ENCODE results near the gene CCS. TPM values are rescaled to one million over a fixed set of nuclear protein-coding genes. Genes with fewer than 3 reads are reported as not detected.
A peak's percentile ranks its signal among the peaks of the same experiment; 100 is the strongest.

The CCS gene
- total and polyA plus RNA-seq, 2 donors (not counting 1 experiment from before 2014, with no cell fraction given): 22.5 to 42.4 TPM

GRCh38 chr11:66564984-66565383 is 28.0 kb upstream of the CCS start:
- Histone ChIP-seq H3K27me3 (ENCODE audit: control insufficient read depth, insufficient read depth, low read length) (peaks cover 9% of the 10 kb centered on the region), H3K9ac (ENCODE audit: insufficient read depth, low read length) (no peak overlapping the region), H3K4me1 (ENCODE audit: control insufficient read depth, extremely low read depth, insufficient read depth, low read length) (no peaks in the 10 kb centered on the region), H3K27ac (ENCODE audit: insufficient read depth, low read length) (no peak overlapping the region), H2AFZ (ENCODE audit: low read length) (no peak overlapping the region), H4K20me1 (ENCODE audit: control insufficient read depth, extremely low read depth, insufficient read depth, low read length) (no peaks in the 10 kb centered on the region), H3K4me3 (replicated peaks in 1 of 4; ENCODE audit: control extremely low read depth in 1 of 4, insufficient read depth in 1 of 4, low read depth in 3 of 4, low read length in 4 of 4) (no peak overlapping the region), H3K36me3 (ENCODE audit: control insufficient read depth, insufficient read depth, low read length) (no peaks in the 10 kb centered on the region), H3K9me3 (ENCODE audit: control insufficient read depth, insufficient read depth, low read depth, low read length) (no peaks in the 10 kb centered on the region), H3K4me2 (ENCODE audit: extremely low read depth, insufficient read depth, low read length) (no peak overlapping the region), H3K79me2 (ENCODE audit: control insufficient read depth, insufficient read depth, low read length) (no peaks in the 10 kb centered on the region)
- no peak for DNase-seq (ENCODE audit: low read depth in 2 of 2)
- no peak for TF ChIP-seq EZH2 (IDR thresholded peaks at IDR 0.05; ENCODE audit: low read length, missing control alignments)
- TF ChIP-seq CTCF (conservative IDR thresholded peaks at IDR 0.05 in 1 of 2, IDR thresholded peaks at IDR 0.05 in 1 of 2; ENCODE audit: low read depth in 1 of 2, low read length in 2 of 2): no peak

- H3K9me3 ChIP-seq (ENCODE audit: control insufficient read depth, insufficient read depth, low read depth, low read length): no peaks in the 10 kb centered on the region
- no peak for TF ChIP-seq EZH2 (IDR thresholded peaks at IDR 0.05; ENCODE audit: low read length, missing control alignments)
- no peak for TF ChIP-seq CTCF (conservative IDR thresholded peaks at IDR 0.05 in 1 of 2, IDR thresholded peaks at IDR 0.05 in 1 of 2; ENCODE audit: low read depth in 1 of 2, low read length in 2 of 2)
- H2AFZ ChIP-seq (ENCODE audit: low read length): no peak overlapping the region
- no peak overlapping the region for H3K4me3 ChIP-seq (replicated peaks in 1 of 4; ENCODE audit: control extremely low read depth in 1 of 4, insufficient read depth in 1 of 4, low read depth in 3 of 4, low read length in 4 of 4)
- no peaks in the 10 kb centered on the region for H3K4me1 ChIP-seq (ENCODE audit: control insufficient read depth, extremely low read depth, insufficient read depth, low read length)
- no peaks in the 10 kb centered on the region for H3K79me2 ChIP-seq (ENCODE audit: control insufficient read depth, insufficient read depth, low read length)
- H3K4me2 ChIP-seq (ENCODE audit: extremely low read depth, insufficient read depth, low read length): no peak overlapping the region
- H3K27ac ChIP-seq (ENCODE audit: insufficient read depth, low read length): no peak overlapping the region
- no peaks in the 10 kb centered on the region for H4K20me1 ChIP-seq (ENCODE audit: control insufficient read depth, extremely low read depth, insufficient read depth, low read length)
- peaks cover 4% of the 10 kb centered on the region for H3K27me3 ChIP-seq (ENCODE audit: control insufficient read depth, insufficient read depth, low read length)
- no peaks in the 10 kb centered on the region for H3K36me3 ChIP-seq (ENCODE audit: control insufficient read depth, insufficient read depth, low read length)
- H3K9ac ChIP-seq (ENCODE audit: insufficient read depth, low read length): no peak overlapping the region
- no peak for DNase-seq (ENCODE audit: low read depth in 2 of 2)
Observed at GRCh38 chr11:66566221-66566620, 26.8 kb upstream of the CCS start.

- no peak overlapping the region for H3K9ac ChIP-seq (ENCODE audit: insufficient read depth, low read length)
Observed at GRCh38 chr11:66567787-66568123, 25.2 kb upstream of the CCS start.

More at GRCh38 chr11:66567787-66568123, 25.2 kb upstream of the CCS start:
- peaks cover 4% of the 10 kb centered on the region for H3K27me3 ChIP-seq (ENCODE audit: control insufficient read depth, insufficient read depth, low read length)
- H2AFZ ChIP-seq (ENCODE audit: low read length): no peak overlapping the region
- TF ChIP-seq CTCF (conservative IDR thresholded peaks at IDR 0.05 in 1 of 2, IDR thresholded peaks at IDR 0.05 in 1 of 2; ENCODE audit: low read depth in 1 of 2, low read length in 2 of 2) (no peak), EZH2 (IDR thresholded peaks at IDR 0.05; ENCODE audit: low read length, missing control alignments) (no peak)
- no peaks in the 10 kb centered on the region for H3K4me1 ChIP-seq (ENCODE audit: control insufficient read depth, extremely low read depth, insufficient read depth, low read length)
- no peaks in the 10 kb centered on the region for H3K9me3 ChIP-seq (ENCODE audit: control insufficient read depth, insufficient read depth, low read depth, low read length)
- no peak for DNase-seq (ENCODE audit: low read depth in 2 of 2)
- H3K27ac ChIP-seq (ENCODE audit: insufficient read depth, low read length): no peak overlapping the region
- no peaks in the 10 kb centered on the region for H3K79me2 ChIP-seq (ENCODE audit: control insufficient read depth, insufficient read depth, low read length)
- no peaks in the 10 kb centered on the region for H4K20me1 ChIP-seq (ENCODE audit: control insufficient read depth, extremely low read depth, insufficient read depth, low read length)
- H3K36me3 ChIP-seq (ENCODE audit: control insufficient read depth, insufficient read depth, low read length): no peaks in the 10 kb centered on the region
- H3K4me2 ChIP-seq (ENCODE audit: extremely low read depth, insufficient read depth, low read length): peak overlapping the region; percentile 79
- peak overlapping the region in 1 of 4 experiments; percentile 61 for H3K4me3 ChIP-seq (replicated peaks in 1 of 4; ENCODE audit: control extremely low read depth in 1 of 4, insufficient read depth in 1 of 4, low read depth in 3 of 4, low read length in 4 of 4)
